ENCODE results near the gene FHL3.

FHL3 gene

DNA sequence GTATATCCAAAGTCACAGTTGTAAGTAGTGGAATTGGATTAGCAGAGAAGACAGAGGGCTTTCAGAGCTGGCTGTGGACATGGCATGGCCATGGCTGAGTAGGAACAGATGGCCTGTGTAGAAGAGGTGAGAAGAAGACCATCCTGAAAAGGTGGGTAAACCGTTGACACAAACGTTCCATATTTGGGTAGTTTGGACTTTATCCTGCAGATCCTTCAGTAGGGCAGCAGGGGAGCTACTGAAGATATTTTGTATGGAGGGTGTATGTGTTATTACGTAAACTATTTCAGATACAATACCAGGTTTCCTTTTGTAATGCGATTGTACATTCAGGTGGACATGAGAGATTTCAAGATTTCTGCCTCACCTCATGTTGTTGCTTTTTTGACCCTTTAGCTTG lies 8.9 kb upstream of the FHL3 start:
- Histone ChIP-seq H3K79me1 (replicated peaks; ENCODE audit: low read length, poor library complexity, severe bottlenecking) (peaks cover 6% of the 10 kb centered on the region), H3K27me3 (ENCODE audit: control insufficient read depth in 1 of 2, insufficient read depth in 1 of 2, low read length in 2 of 2) (no peaks in the 10 kb centered on the region), H3K4ac (ENCODE audit: low read depth in 1 of 2, low read length in 2 of 2) (no peak overlapping the region), H4K8ac (ENCODE audit: low read length) (no peak overlapping the region), H2BK120ac (ENCODE audit: low read depth, low read length) (no peak overlapping the region), H2AK5ac (ENCODE audit: low read length, severe bottlenecking) (peak overlapping the region; percentile 59), H2BK5ac (ENCODE audit: low read depth, low read length, poor library complexity, severe bottlenecking) (no peak overlapping the region), H3K4me1 (ENCODE audit: control insufficient read depth, insufficient read depth, low read depth, low read length) (peaks cover 8% of the 10 kb centered on the region), H3K18ac (ENCODE audit: low read depth in 1 of 2, low read length in 2 of 2) (no peak overlapping the region), H3K4me2 (ENCODE audit: low read length, poor library complexity, severe bottlenecking) (no peak overlapping the region), H2BK12ac (ENCODE audit: low read length in 2 of 2) (peak overlapping the region in 1 of 2 experiments; percentile 64), H3K14ac (ENCODE audit: low read length in 2 of 2) (no peak overlapping the region), H3K36me3 (ENCODE audit: control insufficient read depth in 1 of 2, insufficient read depth in 2 of 2, low read depth in 1 of 2, low read length in 2 of 2) (peaks cover 16 to 35% of the 10 kb centered on the region in 2 experiments), H4K91ac (ENCODE audit: low read length) (no peak overlapping the region), H3K9ac (ENCODE audit: low read length) (peak overlapping the region; percentile 98), H2AFZ (ENCODE audit: low read depth, low read length) (no peak overlapping the region), H3K27ac (ENCODE audit: low read length, poor library complexity, severe bottlenecking) (no peak overlapping the region), H2BK15ac (ENCODE audit: low read depth, poor library complexity, severe bottlenecking) (no peak overlapping the region), H3K23ac (ENCODE audit: low read length in 2 of 2) (no peak overlapping the region), H3K9me3 (ENCODE audit: control insufficient read depth, low read length) (no peaks in the 10 kb centered on the region), H3K4me3 (ENCODE audit: insufficient read depth in 1 of 2, low read depth in 1 of 2, low read length in 2 of 2) (peak overlapping the region in 1 of 2 experiments; percentile 96)
- DNase-seq, result peak; percentile 39
- 78% methylated on average over 4 of the region's 4 CpGs for WGBS

DNA sequence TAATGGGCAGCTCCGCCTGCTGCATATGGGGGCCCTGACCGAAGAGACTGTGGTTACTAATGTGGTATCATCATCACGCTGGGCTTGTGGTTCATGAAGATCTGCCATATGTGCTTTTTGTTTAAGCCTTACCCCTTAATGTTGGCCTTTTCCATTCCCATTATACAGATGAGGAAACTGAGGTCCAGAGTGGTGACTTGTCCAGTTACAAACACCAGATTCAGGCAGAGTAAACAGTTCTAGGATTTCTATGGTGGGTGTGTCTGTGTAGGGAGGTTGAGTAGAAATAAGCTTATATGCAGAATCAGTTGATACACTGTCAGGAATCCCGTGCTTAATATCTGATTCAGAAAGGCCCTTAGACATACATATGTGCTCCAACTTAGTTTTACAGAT lies 7.9 kb upstream of the FHL3 start:
- Histone ChIP-seq H3K27me3 (ENCODE audit: control insufficient read depth in 1 of 2, insufficient read depth in 1 of 2, low read length in 2 of 2) (no peaks in the 10 kb centered on the region), H3K9ac (ENCODE audit: low read length) (peak overlapping the region; percentile 98), H3K14ac (ENCODE audit: low read length in 2 of 2) (peak overlapping the region in 1 of 2 experiments; percentile 21), H2AK5ac (ENCODE audit: low read length, severe bottlenecking) (no peak overlapping the region), H4K8ac (ENCODE audit: low read length) (peak overlapping the region; percentile 19), H3K36me3 (ENCODE audit: control insufficient read depth in 1 of 2, insufficient read depth in 2 of 2, low read depth in 1 of 2, low read length in 2 of 2) (peaks cover 14 to 26% of the 10 kb centered on the region in 2 experiments), H2BK5ac (ENCODE audit: low read depth, low read length, poor library complexity, severe bottlenecking) (no peak overlapping the region), H3K9me3 (ENCODE audit: control insufficient read depth, low read length) (no peaks in the 10 kb centered on the region), H2BK12ac (ENCODE audit: low read length in 2 of 2) (no peak overlapping the region), H3K4ac (ENCODE audit: low read depth in 1 of 2, low read length in 2 of 2) (peak overlapping the region; percentile 40 to 48), H3K4me1 (ENCODE audit: control insufficient read depth, insufficient read depth, low read depth, low read length) (peaks cover 11% of the 10 kb centered on the region), H3K27ac (ENCODE audit: low read length, poor library complexity, severe bottlenecking) (peak overlapping the region; percentile 96), H2AFZ (ENCODE audit: low read depth, low read length) (no peak overlapping the region), H2BK15ac (ENCODE audit: low read depth, poor library complexity, severe bottlenecking) (no peak overlapping the region), H3K4me3 (ENCODE audit: insufficient read depth in 1 of 2, low read depth in 1 of 2, low read length in 2 of 2) (peak overlapping the region; percentile 70 to 96), H3K79me1 (replicated peaks; ENCODE audit: low read length, poor library complexity, severe bottlenecking) (peaks cover 6% of the 10 kb centered on the region), H2BK120ac (ENCODE audit: low read depth, low read length) (no peak overlapping the region), H4K91ac (ENCODE audit: low read length) (peak overlapping the region; percentile 16), H3K18ac (ENCODE audit: low read depth in 1 of 2, low read length in 2 of 2) (peak overlapping the region in 1 of 2 experiments; percentile 40), H3K4me2 (ENCODE audit: low read length, poor library complexity, severe bottlenecking) (peak overlapping the region; percentile 57), H3K23ac (ENCODE audit: low read length in 2 of 2) (no peak overlapping the region)
- DNase-seq, result no peak
- WGBS, result 0% methylated on average over 3 of the region's 4 CpGs

DNA sequence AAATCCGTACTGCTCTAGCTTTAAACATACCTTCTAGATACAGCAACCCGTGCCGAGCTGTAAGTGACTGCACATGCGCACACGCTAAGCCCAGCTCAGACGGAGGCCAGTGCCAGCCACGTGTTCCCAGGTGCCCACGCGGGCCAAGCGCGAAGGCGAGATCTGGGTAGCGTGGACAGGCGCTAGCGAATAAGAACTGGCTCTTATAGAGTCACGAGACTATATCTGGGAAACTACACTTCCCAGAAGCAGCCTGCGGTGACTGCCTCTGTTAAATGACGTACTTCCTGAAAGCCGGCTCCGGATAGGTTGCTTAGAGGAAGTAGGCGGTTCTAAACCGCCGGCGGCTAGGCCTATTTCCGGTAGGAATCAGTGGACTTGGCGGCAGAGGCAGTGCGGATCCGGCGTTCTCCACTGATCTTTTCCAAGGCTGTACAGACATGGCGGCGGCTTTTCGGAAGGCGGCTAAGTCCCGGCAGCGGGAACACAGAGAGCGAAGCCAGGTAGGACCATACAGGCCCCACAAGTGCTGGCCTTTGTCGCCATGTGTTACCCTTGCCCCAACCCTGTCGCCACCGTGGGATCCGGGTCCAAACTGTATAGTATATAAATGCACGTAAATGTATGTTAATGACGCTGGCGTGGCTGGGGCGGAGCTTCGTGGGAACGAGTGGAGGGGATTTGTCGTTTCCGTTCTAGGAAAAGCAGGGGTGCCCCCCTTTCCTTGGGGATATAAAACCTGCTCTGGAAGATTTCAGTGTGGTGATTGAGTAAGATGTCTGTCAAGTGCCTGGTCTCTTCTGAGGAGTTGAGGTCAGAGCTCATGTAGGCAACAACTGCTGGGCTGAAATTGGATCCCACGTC lies 7.3 kb upstream of the FHL3 start, which contains the start of gene UTP11:
UTP11 (plus strand) TSS at position 372 of the 864 bp plus-strand sequence; CDS start at position 441, 69 bp downstream.
- Histone ChIP-seq H2AFZ (ENCODE audit: low read depth, low read length) (no peak within 1 kb of the TSS), H4K91ac (ENCODE audit: low read length) (peak within 1 kb of the TSS; percentile 89), H2BK5ac (ENCODE audit: low read depth, low read length, poor library complexity, severe bottlenecking) (no peak within 1 kb of the TSS), H3K27ac (ENCODE audit: low read length, poor library complexity, severe bottlenecking) (peak within 1 kb of the TSS; percentile 96), H2BK12ac (ENCODE audit: low read length in 2 of 2) (peak within 1 kb of the TSS in 1 of 2 experiments; percentile 28), H3K9me3 (ENCODE audit: control insufficient read depth, low read length) (no peaks in the 10 kb centered on the region), H3K4me1 (ENCODE audit: control insufficient read depth, insufficient read depth, low read depth, low read length) (peaks cover 11% of the 10 kb centered on the region), H4K8ac (ENCODE audit: low read length) (peak within 1 kb of the TSS; percentile 95), H3K36me3 (ENCODE audit: control insufficient read depth in 1 of 2, insufficient read depth in 2 of 2, low read depth in 1 of 2, low read length in 2 of 2) (peaks cover 8 to 19% of the 10 kb centered on the region in 2 experiments), H3K4ac (ENCODE audit: low read depth in 1 of 2, low read length in 2 of 2) (peak within 1 kb of the TSS; percentile 40 to 61), H3K14ac (ENCODE audit: low read length in 2 of 2) (peak within 1 kb of the TSS in 1 of 2 experiments; percentile 21), H3K27me3 (ENCODE audit: control insufficient read depth in 1 of 2, insufficient read depth in 1 of 2, low read length in 2 of 2) (no peaks in the 10 kb centered on the region), H3K18ac (ENCODE audit: low read depth in 1 of 2, low read length in 2 of 2) (peak within 1 kb of the TSS; percentile 73 to 92), H3K23ac (ENCODE audit: low read length in 2 of 2) (no peak within 1 kb of the TSS), H3K79me1 (replicated peaks; ENCODE audit: low read length, poor library complexity, severe bottlenecking) (peaks cover 2% of the 10 kb centered on the region), H2BK15ac (ENCODE audit: low read depth, poor library complexity, severe bottlenecking) (peak within 1 kb of the TSS; percentile 73), H3K4me3 (ENCODE audit: insufficient read depth in 1 of 2, low read depth in 1 of 2, low read length in 2 of 2) (peak within 1 kb of the TSS; percentile 70 to 96), H2AK5ac (ENCODE audit: low read length, severe bottlenecking) (no peak within 1 kb of the TSS), H3K4me2 (ENCODE audit: low read length, poor library complexity, severe bottlenecking) (peak within 1 kb of the TSS; percentile 57), H3K9ac (ENCODE audit: low read length) (peak within 1 kb of the TSS; percentile 98), H2BK120ac (ENCODE audit: low read depth, low read length) (no peak within 1 kb of the TSS)
- DNase-seq, result peak; percentile 100
- 2% methylated on average over 49 of the region's 49 CpGs for WGBS

DNA sequence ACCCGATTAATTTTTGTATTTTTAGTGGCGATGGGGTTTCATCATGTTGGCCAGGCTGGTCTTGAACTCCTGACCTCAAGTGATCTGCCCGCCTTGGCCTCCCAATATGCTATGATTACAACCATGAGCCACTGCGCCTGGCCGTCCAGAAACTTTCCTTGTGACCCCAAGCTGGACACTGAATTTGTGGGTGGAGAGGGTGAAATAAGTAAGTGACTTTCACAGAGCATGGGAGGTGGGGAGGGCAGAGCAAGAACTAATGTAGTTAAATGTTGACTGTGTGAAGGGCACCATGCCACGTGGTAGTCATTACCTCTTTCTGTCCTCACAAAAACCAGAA lies 4.5 kb upstream of the FHL3 start:
- H3K4me3 ChIP-seq (ENCODE audit: insufficient read depth in 1 of 2, low read depth in 1 of 2, low read length in 2 of 2), result no peak overlapping the region
- WGBS, result 82% methylated on average over 6 of the region's 6 CpGs
- no peak overlapping the region for H3K4me2 ChIP-seq (ENCODE audit: low read length, poor library complexity, severe bottlenecking)
- H4K91ac ChIP-seq (ENCODE audit: low read length), result peak overlapping the region; percentile 4
- no peak overlapping the region for H2BK120ac ChIP-seq (ENCODE audit: low read depth, low read length)
- H2AK5ac ChIP-seq (ENCODE audit: low read length, severe bottlenecking), result no peak overlapping the region
- H3K4me1 ChIP-seq (ENCODE audit: control insufficient read depth, insufficient read depth, low read depth, low read length), result peaks cover 17% of the 10 kb centered on the region
- no peak overlapping the region for H3K4ac ChIP-seq (ENCODE audit: low read depth in 1 of 2, low read length in 2 of 2)
- DNase-seq, result no peak
- no peaks in the 10 kb centered on the region for H3K27me3 ChIP-seq (ENCODE audit: control insufficient read depth in 1 of 2, insufficient read depth in 1 of 2, low read length in 2 of 2)
- no peaks in the 10 kb centered on the region for H3K36me3 ChIP-seq (ENCODE audit: control insufficient read depth in 1 of 2, insufficient read depth in 2 of 2, low read depth in 1 of 2, low read length in 2 of 2)
- no peak overlapping the region for H2BK15ac ChIP-seq (ENCODE audit: low read depth, poor library complexity, severe bottlenecking)
- H2AFZ ChIP-seq (ENCODE audit: low read depth, low read length), result no peak overlapping the region
- H2BK12ac ChIP-seq (ENCODE audit: low read length in 2 of 2), result peak overlapping the region in 1 of 2 experiments; percentile 75
- no peak overlapping the region for H3K23ac ChIP-seq (ENCODE audit: low read length in 2 of 2)
- no peak overlapping the region for H2BK5ac ChIP-seq (ENCODE audit: low read depth, low read length, poor library complexity, severe bottlenecking)
- no peak overlapping the region for H3K18ac ChIP-seq (ENCODE audit: low read depth in 1 of 2, low read length in 2 of 2)
- H3K14ac ChIP-seq (ENCODE audit: low read length in 2 of 2), result no peak overlapping the region
- no peaks in the 10 kb centered on the region for H3K9me3 ChIP-seq (ENCODE audit: control insufficient read depth, low read length)
- H3K27ac ChIP-seq (ENCODE audit: low read length, poor library complexity, severe bottlenecking), result no peak overlapping the region
- H4K8ac ChIP-seq (ENCODE audit: low read length), result no peak overlapping the region
- peak overlapping the region; percentile 67 for H3K9ac ChIP-seq (ENCODE audit: low read length)
- H3K79me1 ChIP-seq (replicated peaks; ENCODE audit: low read length, poor library complexity, severe bottlenecking), result no peaks in the 10 kb centered on the region
